PC-3 (cell line): ENCODE data around the gene NUDT7. TPM values are rescaled to one million over a fixed set of nuclear protein-coding genes. Genes with fewer than 3 reads are reported as not detected.

ENCODE experiments used
- ATAC-seq: fragments of 200-7000 bp; cut with Tn5 transposase; 2 replicates; pipeline ENCODE4 v1.9.1; 2020; ENCODE audit warnings: mild to moderate bottlenecking, moderate library complexity
- BruUV-seq: library from RNA; stranded (reverse); fragments of 400-500 nt; replicated peaks from 2 replicates; lab custom pipeline; 2021; lab: Mats Ljungman, UMichigan
- CTCF ChIA-PET: fragments of 300-600 bp; sonication (Branson Sonifier 250); formaldehyde crosslinking; loops from one replicate; lab custom pipeline; 2022; ENCODE audit warnings: antibody characterized with exemption; lab: Charles Lee
- POLR2A ChIA-PET: fragments of 300-600 bp; sonication (Branson Sonifier 250); formaldehyde crosslinking; loops from one replicate; lab custom pipeline; 2022; ENCODE audit warnings: antibody characterized with exemption; ENCODE audit not compliant: unreplicated experiment; lab: Charles Lee
- DNase-seq: peaks from one replicate; pipeline ENCODE4 v3.0.0-alpha.2; 2015
- H2AFZ ChIP-seq: fragments of 300-600 bp; sonication (generic); 2 replicates; pipeline ENCODE4 v1.6.0; 2016; ENCODE audit warnings: antibody characterized with exemption, low read length
- H3F3A ChIP-seq: fragments of 300-600 bp; sonication (generic); one replicate; pipeline ENCODE4 v1.6.0; 2017; ENCODE audit warnings: antibody characterized with exemption, low read length, control low read depth, mild to moderate bottlenecking; ENCODE audit not compliant: unreplicated experiment
- H3K27ac ChIP-seq: fragments of 300-600 bp; sonication (generic); 2 replicates; pipeline ENCODE4 v1.5.1; 2016; ENCODE audit warnings: mild to moderate bottlenecking, low read length
- H3K27me3 ChIP-seq: fragments of 300-600 bp; sonication (generic); 2 replicates; pipeline ENCODE4 v1.6.1; 2016; ENCODE audit warnings: low read length, mixed read lengths
- H3K36me3 ChIP-seq: fragments of 300-600 bp; sonication (generic); 2 replicates; pipeline ENCODE4 v1.6.1; 2016; ENCODE audit warnings: low read depth, mixed run types, low read length, mixed read lengths
- H3K4me1 ChIP-seq: fragments of 300-600 bp; sonication (generic); 2 replicates; pipeline ENCODE4 v1.5.1; 2016; ENCODE audit warnings: low read length; ENCODE audit not compliant: insufficient read depth
- H3K4me2 ChIP-seq: fragments of 300-600 bp; sonication (generic); 2 replicates; pipeline ENCODE4 v1.6.0; 2016; ENCODE audit warnings: low read length
- H3K4me3 ChIP-seq: fragments of 300-600 bp; sonication (generic); 2 replicates; pipeline ENCODE4 v1.5.1; 2016; ENCODE audit warnings: mild to moderate bottlenecking, low read length, mixed read lengths
- H3K79me2 ChIP-seq: fragments of 300-600 bp; sonication (generic); 2 replicates; pipeline ENCODE4 v1.6.1; 2017; ENCODE audit warnings: low read length, mixed read lengths
- H3K9ac ChIP-seq: fragments of 300-600 bp; sonication (generic); 2 replicates; pipeline ENCODE4 v1.6.0; 2016; ENCODE audit warnings: mild to moderate bottlenecking, low read length
- H3K9me2 ChIP-seq: fragments of 300-600 bp; sonication (generic); replicated peaks from 2 replicates; pipeline ENCODE4 v1.6.1; 2016; ENCODE audit warnings: mixed run types, low read length, mixed read lengths
- H3K9me3 ChIP-seq: fragments of 300-600 bp; sonication (generic); 2 replicates; pipeline ENCODE4 v1.6.1; 2016; ENCODE audit warnings: low read length, mixed read lengths
- H4K20me1 ChIP-seq: fragments of 300-600 bp; sonication (generic); 2 replicates; pipeline ENCODE4 v1.6.1; 2016; ENCODE audit warnings: low read length, mixed read lengths
- CTCF ChIP-seq: fragments of 300-600 bp; sonication (generic); conservative IDR thresholded peaks from 2 replicates; pipeline ENCODE4 v1.5.1; 2017; ENCODE audit warnings: antibody characterized with exemption, low read depth, mild to moderate bottlenecking, low read length
- EZH2 ChIP-seq: fragments of 300-600 bp; sonication (generic); IDR thresholded peaks from one replicate; pipeline ENCODE4 v1.6.1; 2017; ENCODE audit warnings: antibody characterized with exemption, mild to moderate bottlenecking, low read length; ENCODE audit not compliant: unreplicated experiment
- EZH2phosphoT487 ChIP-seq: fragments of 300-600 bp; sonication (generic); IDR thresholded peaks from 2 replicates; pipeline ENCODE4 v1.6.1; 2018; ENCODE audit warnings: mild to moderate bottlenecking, antibody characterized with exemption, low read length, borderline replicate concordance
- intact Hi-C: fragments of 100-400 bp; cut with micrococcal nuclease; formaldehyde crosslinking; loops from 2 replicates; pipeline ENCODE4 v1.9.0; 2023
- total RNA-seq: library from RNA; depleted of rRNA; stranded (reverse); fragments of >200 nt; gene quantifications from 2 replicates; pipeline ENCODE4 v1.2.3, GENCODE V29; 2014

Gene NUDT7
- total RNA-seq, 1 experiment from 2014 or later = not detected

GRCh38 chr16:77679901-77680300 lies 42.4 kb upstream of the NUDT7 start:
- DNase-seq = no peak
- H3K4me1 ChIP-seq = no peaks in the 10 kb centered on the region
- H3K79me2 ChIP-seq = no peaks in the 10 kb centered on the region
- H3K4me2 ChIP-seq = no peak overlapping the region
- H3K9me2 ChIP-seq = no peaks in the 10 kb centered on the region
- ChIA-PET POLR2A (no interaction called here), CTCF (no interaction called here)
- no peak overlapping the region for H3K9ac ChIP-seq
- no peaks in the 10 kb centered on the region; the same call in 1 of the 2 replicates for H3K36me3 ChIP-seq
- TF ChIP-seq EZH2 (no peak), CTCF (no peak), EZH2phosphoT487 (no peak)
- intact Hi-C loops = loop anchor here (5.0 kb wide), 1 partner anchor 1922 kb away; the partner anchor contains the start of gene MAF
- BruUV-seq = no TSS peak
- H3K9me3 ChIP-seq = no peaks in the 10 kb centered on the region
- no peaks in the 10 kb centered on the region for H4K20me1 ChIP-seq
- no peak overlapping the region for H3K27ac ChIP-seq
- H3F3A ChIP-seq = no peaks in the 10 kb centered on the region
- H3K4me3 ChIP-seq = no peak overlapping the region
- no peak overlapping the region for H2AFZ ChIP-seq
- no peak for ATAC-seq
- H3K27me3 ChIP-seq = 0 out of 2 replicates have a peak, but pooled peaks cover 6% of the 10 kb centered on the region

- BruUV-seq = no TSS peak
- Histone ChIP-seq H3K79me2 (no peaks in the 10 kb centered on the region), H3F3A (no peaks in the 10 kb centered on the region), H3K36me3 (no peaks in the 10 kb centered on the region; the same call in 1 of the 2 replicates), H3K9me3 (no peaks in the 10 kb centered on the region), H3K9me2 (no peaks in the 10 kb centered on the region), H3K9ac (no peak overlapping the region), H3K27ac (no peak overlapping the region), H2AFZ (no peak overlapping the region), H4K20me1 (no peaks in the 10 kb centered on the region), H3K4me3 (no peak overlapping the region), H3K4me2 (no peak overlapping the region), H3K27me3 (0 out of 2 replicates have a peak, but pooled peaks cover under 1% of the 10 kb centered on the region), H3K4me1 (no peaks in the 10 kb centered on the region)
- DNase-seq (no peak), ATAC-seq (no peak)
- TF ChIP-seq CTCF = no peak
- TF ChIP-seq EZH2 = no peak
- TF ChIP-seq EZH2phosphoT487 = no peak
- ChIA-PET POLR2A (no interaction called here), CTCF (no interaction called here)
- intact Hi-C loops = no loop called here
Measured at GRCh38 chr16:77680496-77680895, 41.8 kb upstream of the NUDT7 start.

GRCh38 chr16:77682586-77682985 lies 39.7 kb upstream of the NUDT7 start:
- no peak overlapping the region for H3K4me2 ChIP-seq
- intact Hi-C loops = no loop called here

More at GRCh38 chr16:77682586-77682985, 39.7 kb upstream of the NUDT7 start:
- CTCF ChIA-PET = no interaction called here
- Histone ChIP-seq H3K9ac (no peak overlapping the region), H3F3A (no peaks in the 10 kb centered on the region), H3K36me3 (no peaks in the 10 kb centered on the region), H3K9me2 (no peaks in the 10 kb centered on the region), H2AFZ (no peak overlapping the region), H3K4me1 (no peaks in the 10 kb centered on the region), H3K79me2 (no peaks in the 10 kb centered on the region), H3K9me3 (no peaks in the 10 kb centered on the region), H3K27me3 (no peaks in the 10 kb centered on the region), H3K27ac (no peak overlapping the region), H4K20me1 (no peaks in the 10 kb centered on the region), H3K4me3 (no peak overlapping the region)
- POLR2A ChIA-PET = no interaction called here
- no TSS peak for BruUV-seq
- no peak for DNase-seq
- TF ChIP-seq EZH2 = no peak
- TF ChIP-seq CTCF = no peak
- TF ChIP-seq EZH2phosphoT487 = no peak
- no peak for ATAC-seq
